Activated naive CD8-positive, alpha-beta T cell treated with anti-CD3 and anti-CD28 coated beads, Interleukin-2, amount 50 U/mL, for 24 hours (primary cell): ENCODE data around the gene IFI6.

ENCODE experiments used
- ATAC-seq: fragments of 150-1000 bp; cut with Tn5 transposase; one replicate; pipeline ENCODE4 v1.10.0; 2021
- DNase-seq: peaks from one replicate; pipeline ENCODE4 v3.0.0; 2021
- H3K27ac Mint-ChIP-seq: one replicate; pipeline ENCODE4 v1.8.0; 2021; ENCODE audit warnings: mild to moderate bottlenecking, mixed read lengths
- H3K27me3 Mint-ChIP-seq: one replicate; pipeline ENCODE4 v1.8.0; 2021; ENCODE audit warnings: mixed read lengths
- H3K36me3 Mint-ChIP-seq: one replicate; pipeline ENCODE4 v1.8.0; 2021; ENCODE audit warnings: low read depth, mixed read lengths
- H3K4me1 Mint-ChIP-seq: one replicate; pipeline ENCODE4 v1.8.0; 2021; ENCODE audit warnings: mixed read lengths
- H3K4me3 Mint-ChIP-seq: one replicate; pipeline ENCODE4 v1.8.0; 2021; ENCODE audit warnings: mild to moderate bottlenecking, moderate library complexity, mixed read lengths
- H3K9me3 Mint-ChIP-seq: one replicate; pipeline ENCODE4 v1.8.0; 2021; ENCODE audit warnings: mixed read lengths

Gene IFI6

GRCh38 chr1:27618341-27619082 lies 53.5 kb downstream of the IFI6 start:
- DNase-seq (no peak), ATAC-seq (peak; percentile 84)
- Mint-ChIP-seq H3K27me3 (no peaks in the 10 kb centered on the region), H3K4me1 (peaks cover 47% of the 10 kb centered on the region), H3K27ac (peak overlapping the region; percentile 44), H3K4me3 (no peak overlapping the region), H3K36me3 (no peaks in the 10 kb centered on the region), H3K9me3 (no peaks in the 10 kb centered on the region)

- Mint-ChIP-seq H3K27ac (peak overlapping the region; percentile 24), H3K9me3 (no peaks in the 10 kb centered on the region), H3K27me3 (no peaks in the 10 kb centered on the region), H3K36me3 (no peaks in the 10 kb centered on the region), H3K4me1 (peaks cover 47% of the 10 kb centered on the region), H3K4me3 (no peak overlapping the region)
- no peak for DNase-seq
- ATAC-seq = no peak
Measured at GRCh38 chr1:27617420-27617819, 54.6 kb downstream of the IFI6 start.

GRCh38 chr1:27616441-27616840 lies 55.6 kb downstream of the IFI6 start:
- DNase-seq (no peak), ATAC-seq (no peak)
- Mint-ChIP-seq H3K4me3 (no peak overlapping the region), H3K27ac (peak overlapping the region; percentile 18), H3K9me3 (no peaks in the 10 kb centered on the region), H3K36me3 (no peaks in the 10 kb centered on the region), H3K4me1 (peaks cover 45% of the 10 kb centered on the region), H3K27me3 (no peaks in the 10 kb centered on the region)
